Measurements from ENCODE around the gene PHACTR1. TPM values are rescaled to one million over a fixed set of nuclear protein-coding genes. Genes with fewer than 3 reads are reported as not detected.
A peak's percentile ranks its signal among the peaks of the same experiment; 100 is the strongest.

Gene PHACTR1
- total RNA-seq, 1 experiment from 2014 or later: 0.05 TPM

DNA sequence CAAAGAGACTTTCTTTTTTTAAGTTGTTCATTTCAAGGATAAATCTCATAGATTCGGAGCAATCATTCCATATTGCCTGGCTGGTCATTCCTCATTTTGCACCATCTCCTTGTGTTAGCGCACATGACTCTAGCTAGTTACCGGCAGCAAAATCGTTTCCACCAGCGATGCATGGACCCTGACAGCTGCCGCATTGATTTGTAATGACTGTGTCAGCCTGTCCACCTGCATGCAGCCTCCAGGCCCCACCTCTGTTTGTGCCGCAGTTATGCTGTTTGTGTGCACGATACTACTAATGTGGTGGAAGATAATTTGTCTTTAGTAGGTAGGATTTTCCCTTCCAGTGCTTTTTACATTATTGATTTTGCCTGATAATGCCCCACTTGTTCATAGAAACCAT is 447.7 kb downstream of the PHACTR1 start:
- Histone ChIP-seq H3K36me3 (ENCODE audit: control insufficient read depth, insufficient read depth, low read length) (no peaks in the 10 kb centered on the region), H3K27ac (ENCODE audit: low read length) (no peak overlapping the region), H3K27me3 (ENCODE audit: control insufficient read depth, insufficient read depth, low read length) (no peaks in the 10 kb centered on the region), H3K9me3 (ENCODE audit: control insufficient read depth, insufficient read depth, low read depth, low read length) (no peaks in the 10 kb centered on the region), H3K4me1 (ENCODE audit: control insufficient read depth, insufficient read depth, low read length) (no peaks in the 10 kb centered on the region), H3K4me3 (ENCODE audit: low read depth in 2 of 2, low read length in 2 of 2) (no peak overlapping the region)
- ATAC-seq (no peak), DNase-seq (ENCODE audit: low read depth, low spot score) (no peak)
- no peak for TF ChIP-seq POLR2AphosphoS5 (IDR thresholded peaks at IDR 0.05; ENCODE audit: low read depth, low read length)
- TF ChIP-seq, protein P1, sequence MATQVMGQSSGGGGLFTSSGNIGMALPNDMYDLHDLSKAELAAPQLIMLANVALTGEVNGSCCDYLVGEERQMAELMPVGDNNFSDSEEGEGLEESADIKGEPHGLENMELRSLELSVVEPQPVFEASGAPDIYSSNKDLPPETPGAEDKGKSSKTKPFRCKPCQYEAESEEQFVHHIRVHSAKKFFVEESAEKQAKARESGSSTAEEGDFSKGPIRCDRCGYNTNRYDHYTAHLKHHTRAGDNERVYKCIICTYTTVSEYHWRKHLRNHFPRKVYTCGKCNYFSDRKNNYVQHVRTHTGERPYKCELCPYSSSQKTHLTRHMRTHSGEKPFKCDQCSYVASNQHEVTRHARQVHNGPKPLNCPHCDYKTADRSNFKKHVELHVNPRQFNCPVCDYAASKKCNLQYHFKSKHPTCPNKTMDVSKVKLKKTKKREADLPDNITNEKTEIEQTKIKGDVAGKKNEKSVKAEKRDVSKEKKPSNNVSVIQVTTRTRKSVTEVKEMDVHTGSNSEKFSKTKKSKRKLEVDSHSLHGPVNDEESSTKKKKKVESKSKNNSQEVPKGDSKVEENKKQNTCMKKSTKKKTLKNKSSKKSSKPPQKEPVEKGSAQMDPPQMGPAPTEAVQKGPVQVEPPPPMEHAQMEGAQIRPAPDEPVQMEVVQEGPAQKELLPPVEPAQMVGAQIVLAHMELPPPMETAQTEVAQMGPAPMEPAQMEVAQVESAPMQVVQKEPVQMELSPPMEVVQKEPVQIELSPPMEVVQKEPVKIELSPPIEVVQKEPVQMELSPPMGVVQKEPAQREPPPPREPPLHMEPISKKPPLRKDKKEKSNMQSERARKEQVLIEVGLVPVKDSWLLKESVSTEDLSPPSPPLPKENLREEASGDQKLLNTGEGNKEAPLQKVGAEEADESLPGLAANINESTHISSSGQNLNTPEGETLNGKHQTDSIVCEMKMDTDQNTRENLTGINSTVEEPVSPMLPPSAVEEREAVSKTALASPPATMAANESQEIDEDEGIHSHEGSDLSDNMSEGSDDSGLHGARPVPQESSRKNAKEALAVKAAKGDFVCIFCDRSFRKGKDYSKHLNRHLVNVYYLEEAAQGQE (IDR thresholded peaks at IDR 0.05; ENCODE audit: insufficient read depth in 1 of 2, low read depth in 2 of 2, low read length in 1 of 2): no peak
- TF ChIP-seq SIN3A (IDR thresholded peaks at IDR 0.05; ENCODE audit: borderline replicate concordance, insufficient read depth, low read depth, low read length): no peak
- TF ChIP-seq TCF7L2 (IDR thresholded peaks at IDR 0.05; ENCODE audit: low read depth, low read length): no peak
- TF ChIP-seq, protein P2, sequence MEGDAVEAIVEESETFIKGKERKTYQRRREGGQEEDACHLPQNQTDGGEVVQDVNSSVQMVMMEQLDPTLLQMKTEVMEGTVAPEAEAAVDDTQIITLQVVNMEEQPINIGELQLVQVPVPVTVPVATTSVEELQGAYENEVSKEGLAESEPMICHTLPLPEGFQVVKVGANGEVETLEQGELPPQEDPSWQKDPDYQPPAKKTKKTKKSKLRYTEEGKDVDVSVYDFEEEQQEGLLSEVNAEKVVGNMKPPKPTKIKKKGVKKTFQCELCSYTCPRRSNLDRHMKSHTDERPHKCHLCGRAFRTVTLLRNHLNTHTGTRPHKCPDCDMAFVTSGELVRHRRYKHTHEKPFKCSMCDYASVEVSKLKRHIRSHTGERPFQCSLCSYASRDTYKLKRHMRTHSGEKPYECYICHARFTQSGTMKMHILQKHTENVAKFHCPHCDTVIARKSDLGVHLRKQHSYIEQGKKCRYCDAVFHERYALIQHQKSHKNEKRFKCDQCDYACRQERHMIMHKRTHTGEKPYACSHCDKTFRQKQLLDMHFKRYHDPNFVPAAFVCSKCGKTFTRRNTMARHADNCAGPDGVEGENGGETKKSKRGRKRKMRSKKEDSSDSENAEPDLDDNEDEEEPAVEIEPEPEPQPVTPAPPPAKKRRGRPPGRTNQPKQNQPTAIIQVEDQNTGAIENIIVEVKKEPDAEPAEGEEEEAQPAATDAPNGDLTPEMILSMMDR (IDR thresholded peaks at IDR 0.05): no peak
- intact Hi-C loops (cut with micrococcal nuclease; ENCODE audit: unreplicated experiment) (no loop called here), in situ Hi-C loops (cut with HindIII; ENCODE audit: low pct_unique_long_range_greater_than_20kb, low sequenced_read_pairs) (no loop called here)
- POLR2A ChIA-PET: no interaction called here
- BruUV-seq (replicated peaks): no TSS peak
- CTCF ChIA-PET: no interaction called here

DNA sequence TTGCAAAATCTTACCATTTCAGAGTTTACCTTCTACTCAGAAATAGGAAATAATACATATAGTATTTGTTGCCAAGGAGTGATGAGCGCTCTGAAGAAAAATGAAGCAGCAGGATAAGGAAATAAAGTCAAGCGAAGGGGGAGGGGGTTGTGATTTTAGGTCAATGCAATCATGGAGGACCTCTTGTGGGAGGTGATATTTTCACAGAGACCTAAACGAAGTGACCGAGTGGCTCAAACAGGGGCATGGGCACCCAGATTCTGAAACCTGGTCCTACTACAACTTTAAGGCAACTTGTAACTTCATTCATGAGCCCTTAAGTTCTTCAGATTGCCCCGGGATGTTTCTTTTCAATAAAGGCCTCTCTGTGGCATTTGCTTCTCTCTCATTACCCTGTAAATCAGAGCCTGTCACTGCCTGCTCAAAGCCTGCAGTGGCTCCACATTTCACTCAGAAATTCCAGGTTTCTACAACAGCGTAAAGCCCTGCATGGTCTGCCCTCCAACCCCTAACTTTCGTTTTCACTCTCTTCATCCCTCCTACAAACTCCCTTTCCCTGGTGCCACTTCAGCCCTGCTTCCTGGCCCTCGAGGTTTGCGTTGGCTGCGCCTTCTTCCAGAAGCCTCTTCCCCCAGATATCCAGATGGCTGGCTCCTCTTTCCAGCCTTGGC is 449.1 kb downstream of the PHACTR1 start:
- no peaks in the 10 kb centered on the region for H3K36me3 ChIP-seq (ENCODE audit: control insufficient read depth, insufficient read depth, low read length)
- no peaks in the 10 kb centered on the region for H3K9me3 ChIP-seq (ENCODE audit: control insufficient read depth, insufficient read depth, low read depth, low read length)
- ChIA-PET CTCF (no interaction called here), POLR2A (no interaction called here)
- H3K4me3 ChIP-seq (ENCODE audit: low read depth in 2 of 2, low read length in 2 of 2): peak overlapping the region; percentile 7 to 38; a peak in 3 of 4 replicates
- DNase-seq (ENCODE audit: low read depth, low spot score) (no peak), ATAC-seq (0 out of 2 replicates have a peak, but pooled peaks have one; percentile 48)
- no peaks in the 10 kb centered on the region; the same call in 1 of the 2 replicates for H3K27me3 ChIP-seq (ENCODE audit: control insufficient read depth, insufficient read depth, low read length)
- TF ChIP-seq, protein P1 (IDR thresholded peaks at IDR 0.05; ENCODE audit: insufficient read depth in 1 of 2, low read depth in 2 of 2, low read length in 1 of 2): no peak
- BruUV-seq (replicated peaks): no TSS peak
- H3K4me1 ChIP-seq (ENCODE audit: control insufficient read depth, insufficient read depth, low read length): no peaks in the 10 kb centered on the region
- in situ Hi-C loops (cut with HindIII; ENCODE audit: low pct_unique_long_range_greater_than_20kb, low sequenced_read_pairs): no loop called here
- intact Hi-C loops (cut with micrococcal nuclease; ENCODE audit: unreplicated experiment): no loop called here
- H3K27ac ChIP-seq (ENCODE audit: low read length): no peak overlapping the region
